Neural cell (in vitro differentiated cells): ENCODE data around the gene SPTLC2.

Source experiments
- CTCF ChIP-seq: fragments of 450-650 bp; IDR thresholded peaks from 2 replicates; pipeline ENCODE4 v1.5.1; 2014; ENCODE audit warnings: antibody characterized with exemption, mild to moderate bottlenecking, moderate library complexity; ENCODE audit not compliant: poor library complexity, severe bottlenecking
- MXI1 ChIP-seq: fragments of 450-650 bp; conservative IDR thresholded peaks from 2 replicates; pipeline ENCODE4 v1.6.1; 2014; ENCODE audit warnings: antibody characterized with exemption, mild to moderate bottlenecking; ENCODE audit not compliant: poor library complexity, severe bottlenecking
- POLR2AphosphoS5 ChIP-seq: IDR thresholded peaks from 2 replicates; pipeline ENCODE4 v1.6.1; 2012
- RAD21 ChIP-seq: fragments of 450-650 bp; conservative IDR thresholded peaks from 2 replicates; pipeline ENCODE4 v1.6.1; 2014; ENCODE audit warnings: antibody characterized with exemption, mild to moderate bottlenecking, moderate library complexity
- REST ChIP-seq: IDR thresholded peaks from 2 replicates; pipeline ENCODE4 v1.6.1; 2012; ENCODE audit warnings: borderline replicate concordance
- TAF1 ChIP-seq: IDR thresholded peaks from 2 replicates; pipeline ENCODE4 v1.6.1; 2012; ENCODE audit warnings: low read depth

- TF ChIP-seq MXI1 (no peak), CTCF (no peak), POLR2AphosphoS5 (no peak), REST (no peak), RAD21 (no peak), TAF1 (no peak)
Observed at GRCh38 chr14:77556946-77557345, 59.5 kb downstream of the SPTLC2 start.
